ENCODE data around the gene PPFIA3. TPM values are rescaled to one million over a fixed set of nuclear protein-coding genes. Genes with fewer than 3 reads are reported as not detected.

Gene PPFIA3
- polyA plus RNA-seq, 1 of the 3 experiments (the other 2 are of a cell fraction) = 5.7 TPM

DNA sequence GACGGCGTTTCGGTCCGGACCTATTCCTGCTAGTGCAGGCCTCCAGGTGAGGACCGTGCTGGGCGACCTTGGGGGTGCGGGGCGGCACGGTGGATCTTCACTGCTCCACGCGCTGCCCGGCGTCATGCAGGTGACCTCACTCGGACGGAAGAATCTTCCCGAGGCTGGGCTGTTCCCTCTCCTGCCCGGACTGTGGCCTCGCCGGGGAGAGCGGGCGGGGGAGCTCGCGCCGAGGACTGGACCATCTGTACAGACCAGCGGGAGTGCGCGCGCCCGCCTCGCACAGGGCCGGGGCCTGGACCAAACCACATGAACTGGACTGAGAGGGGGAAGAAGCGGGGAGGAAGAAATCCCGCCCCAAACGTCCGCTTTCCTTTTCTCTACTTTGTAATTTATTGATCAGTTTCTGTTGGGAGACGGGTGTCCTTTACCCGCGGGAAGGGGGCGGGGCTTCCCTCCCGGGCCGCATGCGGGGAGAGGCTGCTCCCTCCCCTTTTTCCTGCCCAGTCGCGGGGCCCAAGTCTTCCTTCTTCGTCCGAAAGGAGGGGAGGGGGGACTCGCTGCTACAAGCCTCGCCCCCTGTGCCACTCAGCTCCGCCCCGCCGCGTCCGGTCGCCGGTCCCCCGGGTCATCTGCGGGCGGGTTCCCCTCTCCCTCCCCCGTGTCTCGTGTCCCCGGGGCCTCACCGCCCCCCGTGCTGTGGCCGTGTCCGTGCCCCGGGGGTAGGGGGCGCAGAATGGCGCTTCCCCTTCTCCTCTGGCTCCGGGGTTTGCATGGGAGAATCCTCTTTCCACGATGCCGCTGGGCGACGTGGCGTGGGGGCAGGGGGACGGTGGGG is 31.0 kb downstream of the PPFIA3 start:
- 1% methylated on average over 29 of the region's 75 CpGs for WGBS (ENCODE audit: low lambda C conversion rate)
- H4K20me1 ChIP-seq (ENCODE audit: insufficient read depth) = no peaks in the 10 kb centered on the region
- ChIA-PET CTCF (interaction anchor here (0.9 to 11.1 kb wide), 12 partner anchors 15 to 180 kb away, joined by 3 to 87 read pairs (median 3); partner anchors contain the start of genes LIN7B, PPFIA3 and RUVBL2), POLR2A (interaction anchor here (0.7 to 1.5 kb wide), 7 partner anchors 22 to 58 kb away, joined by 3 to 4 read pairs (median 3); partner anchors contain the start of gene LIN7B)
- H3K27me3 ChIP-seq (ENCODE audit: insufficient read depth) = no peaks in the 10 kb centered on the region
- H2AFZ ChIP-seq (ENCODE audit: low read depth) = peak overlapping the region; percentile 78
- H3K9me2 ChIP-seq = no peaks in the 10 kb centered on the region
- no peaks in the 10 kb centered on the region for H3K9me3 ChIP-seq
- H3K4me3 ChIP-seq (ENCODE audit: low read depth in 2 of 2, low read length in 1 of 2) = peak overlapping the region; percentile 91 to 96
- TF ChIP-seq TEAD4 (IDR thresholded peaks at IDR 0.05; ENCODE audit: borderline replicate concordance, insufficient read depth) = no peak
- peak; percentile 16; the same call in 1 of the 2 replicates for TF ChIP-seq TAF1 (IDR thresholded peaks at IDR 0.05; ENCODE audit: borderline replicate concordance, low read depth, low read length)
- no peak for TF ChIP-seq GATA2 (CRISPR knock-in tag; IDR thresholded peaks at IDR 0.05)
- no peak for TF ChIP-seq RFX5 (IDR thresholded peaks at IDR 0.05; ENCODE audit: low read length)
- TF ChIP-seq, protein P1, sequence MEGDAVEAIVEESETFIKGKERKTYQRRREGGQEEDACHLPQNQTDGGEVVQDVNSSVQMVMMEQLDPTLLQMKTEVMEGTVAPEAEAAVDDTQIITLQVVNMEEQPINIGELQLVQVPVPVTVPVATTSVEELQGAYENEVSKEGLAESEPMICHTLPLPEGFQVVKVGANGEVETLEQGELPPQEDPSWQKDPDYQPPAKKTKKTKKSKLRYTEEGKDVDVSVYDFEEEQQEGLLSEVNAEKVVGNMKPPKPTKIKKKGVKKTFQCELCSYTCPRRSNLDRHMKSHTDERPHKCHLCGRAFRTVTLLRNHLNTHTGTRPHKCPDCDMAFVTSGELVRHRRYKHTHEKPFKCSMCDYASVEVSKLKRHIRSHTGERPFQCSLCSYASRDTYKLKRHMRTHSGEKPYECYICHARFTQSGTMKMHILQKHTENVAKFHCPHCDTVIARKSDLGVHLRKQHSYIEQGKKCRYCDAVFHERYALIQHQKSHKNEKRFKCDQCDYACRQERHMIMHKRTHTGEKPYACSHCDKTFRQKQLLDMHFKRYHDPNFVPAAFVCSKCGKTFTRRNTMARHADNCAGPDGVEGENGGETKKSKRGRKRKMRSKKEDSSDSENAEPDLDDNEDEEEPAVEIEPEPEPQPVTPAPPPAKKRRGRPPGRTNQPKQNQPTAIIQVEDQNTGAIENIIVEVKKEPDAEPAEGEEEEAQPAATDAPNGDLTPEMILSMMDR (IDR thresholded peaks at IDR 0.05) = no peak
- peak; percentile 38; the same call in 1 of the 2 replicates for TF ChIP-seq MXI1 (IDR thresholded peaks at IDR 0.05; ENCODE audit: low read depth, low read length)
- 0 out of 2 replicates have a peak, but pooled peaks have one; percentile 9 for TF ChIP-seq POLR2AphosphoS5 (IDR thresholded peaks at IDR 0.05; ENCODE audit: low read depth, low read length)
- TF ChIP-seq, protein P2, sequence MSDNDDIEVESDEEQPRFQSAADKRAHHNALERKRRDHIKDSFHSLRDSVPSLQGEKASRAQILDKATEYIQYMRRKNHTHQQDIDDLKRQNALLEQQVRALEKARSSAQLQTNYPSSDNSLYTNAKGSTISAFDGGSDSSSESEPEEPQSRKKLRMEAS (IDR thresholded peaks at IDR 0.05; ENCODE audit: low read depth) = peak; percentile 82
- TF ChIP-seq, protein P3, sequence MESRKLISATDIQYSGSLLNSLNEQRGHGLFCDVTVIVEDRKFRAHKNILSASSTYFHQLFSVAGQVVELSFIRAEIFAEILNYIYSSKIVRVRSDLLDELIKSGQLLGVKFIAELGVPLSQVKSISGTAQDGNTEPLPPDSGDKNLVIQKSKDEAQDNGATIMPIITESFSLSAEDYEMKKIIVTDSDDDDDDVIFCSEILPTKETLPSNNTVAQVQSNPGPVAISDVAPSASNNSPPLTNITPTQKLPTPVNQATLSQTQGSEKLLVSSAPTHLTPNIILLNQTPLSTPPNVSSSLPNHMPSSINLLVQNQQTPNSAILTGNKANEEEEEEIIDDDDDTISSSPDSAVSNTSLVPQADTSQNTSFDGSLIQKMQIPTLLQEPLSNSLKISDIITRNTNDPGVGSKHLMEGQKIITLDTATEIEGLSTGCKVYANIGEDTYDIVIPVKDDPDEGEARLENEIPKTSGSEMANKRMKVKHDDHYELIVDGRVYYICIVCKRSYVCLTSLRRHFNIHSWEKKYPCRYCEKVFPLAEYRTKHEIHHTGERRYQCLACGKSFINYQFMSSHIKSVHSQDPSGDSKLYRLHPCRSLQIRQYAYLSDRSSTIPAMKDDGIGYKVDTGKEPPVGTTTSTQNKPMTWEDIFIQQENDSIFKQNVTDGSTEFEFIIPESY (IDR thresholded peaks at IDR 0.05; ENCODE audit: borderline replicate concordance, low read depth) = no peak
- TF ChIP-seq, protein P4, sequence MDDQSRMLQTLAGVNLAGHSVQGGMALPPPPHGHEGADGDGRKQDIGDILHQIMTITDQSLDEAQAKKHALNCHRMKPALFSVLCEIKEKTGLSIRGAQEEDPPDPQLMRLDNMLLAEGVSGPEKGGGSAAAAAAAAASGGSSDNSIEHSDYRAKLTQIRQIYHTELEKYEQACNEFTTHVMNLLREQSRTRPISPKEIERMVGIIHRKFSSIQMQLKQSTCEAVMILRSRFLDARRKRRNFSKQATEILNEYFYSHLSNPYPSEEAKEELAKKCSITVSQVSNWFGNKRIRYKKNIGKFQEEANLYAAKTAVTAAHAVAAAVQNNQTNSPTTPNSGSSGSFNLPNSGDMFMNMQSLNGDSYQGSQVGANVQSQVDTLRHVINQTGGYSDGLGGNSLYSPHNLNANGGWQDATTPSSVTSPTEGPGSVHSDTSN (IDR thresholded peaks at IDR 0.05) = peak; percentile 58
- 0 out of 2 replicates have a peak, but pooled peaks have one; percentile 33 for TF ChIP-seq SIN3A (IDR thresholded peaks at IDR 0.05; ENCODE audit: borderline replicate concordance, low read depth, low read length)
- TF ChIP-seq, protein P5, sequence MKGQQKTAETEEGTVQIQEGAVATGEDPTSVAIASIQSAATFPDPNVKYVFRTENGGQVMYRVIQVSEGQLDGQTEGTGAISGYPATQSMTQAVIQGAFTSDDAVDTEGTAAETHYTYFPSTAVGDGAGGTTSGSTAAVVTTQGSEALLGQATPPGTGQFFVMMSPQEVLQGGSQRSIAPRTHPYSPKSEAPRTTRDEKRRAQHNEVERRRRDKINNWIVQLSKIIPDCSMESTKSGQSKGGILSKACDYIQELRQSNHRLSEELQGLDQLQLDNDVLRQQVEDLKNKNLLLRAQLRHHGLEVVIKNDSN (IDR thresholded peaks at IDR 0.05; ENCODE audit: borderline replicate concordance, low read depth) = no peak
- TF ChIP-seq GABPA (IDR thresholded peaks at IDR 0.05; ENCODE audit: low read depth) = 0 out of 2 replicates have a peak, but pooled peaks have one; percentile 18
- H3K9ac ChIP-seq = peak overlapping the region; percentile 83
- no peaks in the 10 kb centered on the region for H3K79me2 ChIP-seq (ENCODE audit: insufficient read depth)
- H3K4me2 ChIP-seq = peak overlapping the region; percentile 100
- peak; percentile 95 for DNase-seq
- peaks cover 22% of the 10 kb centered on the region for H3F3A ChIP-seq (replicated peaks; ENCODE audit: insufficient read depth)
- peak overlapping the region; percentile 68 to 87 for H3K27ac ChIP-seq (ENCODE audit: low read depth in 2 of 2, low read length in 1 of 2)
- peaks cover 3 to 25% of the 10 kb centered on the region in 2 experiments; a peak in 2 of 4 replicates for H3K4me1 ChIP-seq (ENCODE audit: control insufficient read depth in 1 of 2, insufficient read depth in 2 of 2, low read depth in 1 of 2, low read length in 1 of 2)
- H3K36me3 ChIP-seq (replicated peaks in 1 of 2; ENCODE audit: control insufficient read depth in 1 of 2, insufficient read depth in 2 of 2, low read length in 1 of 2) = no peaks in the 10 kb centered on the region
